Measurements from ENCODE around the gene LINGO4. TPM values are rescaled to one million over a fixed set of nuclear protein-coding genes. Genes with fewer than 3 reads are reported as not detected.
"Not testable (repeated sequence)": the region's sequence is repeated elsewhere in the genome, so short reads cannot be mapped to it uniquely, and the experiment has no call there.

Gene LINGO4
- total RNA-seq, 2 donors from 2014 or later: 0.72 TPM; not detected in 1

- no peaks in the 10 kb centered on the region for H3K36me3 Mint-ChIP-seq
- DNase-seq (ENCODE audit: low spot score in 2 of 2) (no peak), ATAC-seq (no peak)
- no peaks in the 10 kb centered on the region for H3K9me3 Mint-ChIP-seq
- no peak overlapping the region for H3K27ac Mint-ChIP-seq
Observed at GRCh38 chr1:151807131-151807530, 1.9 kb upstream of the LINGO4 start.

- H3K9me3 Mint-ChIP-seq: no peaks in the 10 kb centered on the region
- ATAC-seq: no peak
- no peak overlapping the region for H3K27ac Mint-ChIP-seq
- H3K36me3 Mint-ChIP-seq: no peaks in the 10 kb centered on the region
- DNase-seq (ENCODE audit: low spot score in 2 of 2): no peak
Observed at GRCh38 chr1:151806170-151806569, 951 bp upstream of the LINGO4 start.

- peak overlapping the region in 1 of 2 donors; percentile 49 for H3K27ac Mint-ChIP-seq
- DNase-seq (ENCODE audit: low spot score in 2 of 2) (no peak), ATAC-seq (no peak)
- no peaks in the 10 kb centered on the region for H3K9me3 Mint-ChIP-seq
- no peaks in the 10 kb centered on the region for H3K36me3 Mint-ChIP-seq
Observed at GRCh38 chr1:151803915-151804314, 1.3 kb downstream of the LINGO4 start.

- Mint-ChIP-seq H3K9me3 (no peaks in the 10 kb centered on the region), H3K36me3 (no peaks in the 10 kb centered on the region), H3K27ac (peak overlapping the region; percentile 23 to 49)
- ATAC-seq (no peak), DNase-seq (ENCODE audit: low spot score in 2 of 2) (no peak)
Observed at GRCh38 chr1:151803164-151803563, 2.1 kb downstream of the LINGO4 start.

GRCh38 chr1:151802372-151802771 lies 2.8 kb downstream of the LINGO4 start:
- no peak for ATAC-seq
- no peak overlapping the region for H3K27ac Mint-ChIP-seq
- H3K36me3 Mint-ChIP-seq: no peaks in the 10 kb centered on the region
- no peak for DNase-seq (ENCODE audit: low spot score in 2 of 2)
- H3K9me3 Mint-ChIP-seq: no peaks in the 10 kb centered on the region

GRCh38 chr1:151801846-151802245 lies 3.4 kb downstream of the LINGO4 start:
- DNase-seq (ENCODE audit: low spot score in 2 of 2) (no peak), ATAC-seq (no peak)
- H3K27ac Mint-ChIP-seq: no peak overlapping the region

GRCh38 chr1:151801310-151801820 lies 3.9 kb downstream of the LINGO4 start:
- Mint-ChIP-seq H3K36me3 (no peaks in the 10 kb centered on the region), H3K9me3 (no peaks in the 10 kb centered on the region), H3K27ac (no peak overlapping the region)
- DNase-seq (ENCODE audit: low spot score in 2 of 2) (no peak), ATAC-seq (no peak)

More at GRCh38 chr1:151801846-151802245, 3.4 kb downstream of the LINGO4 start:
- Mint-ChIP-seq H3K9me3 (no peaks in the 10 kb centered on the region), H3K36me3 (no peaks in the 10 kb centered on the region)

GRCh38 chr1:151800830-151801229 lies 4.4 kb downstream of the LINGO4 start:
- H3K27ac Mint-ChIP-seq: no peak overlapping the region
- H3K9me3 Mint-ChIP-seq: no peaks in the 10 kb centered on the region
- no peak for DNase-seq (ENCODE audit: low spot score in 2 of 2)
- no peaks in the 10 kb centered on the region for H3K36me3 Mint-ChIP-seq
- no peak for ATAC-seq

GRCh38 chr1:151799179-151800022 lies 5.8 kb downstream of the LINGO4 start:
- DNase-seq (ENCODE audit: low spot score in 2 of 2): no peak
- no peak for ATAC-seq
- no peaks in the 10 kb centered on the region for H3K36me3 Mint-ChIP-seq
- no peak overlapping the region for H3K27ac Mint-ChIP-seq
- H3K9me3 Mint-ChIP-seq: no peaks in the 10 kb centered on the region

GRCh38 chr1:151798571-151798970 lies 6.6 kb downstream of the LINGO4 start:
- Mint-ChIP-seq H3K36me3 (no peaks in the 10 kb centered on the region), H3K27ac (no peak overlapping the region), H3K9me3 (no peaks in the 10 kb centered on the region)
- ATAC-seq: no peak
- DNase-seq (ENCODE audit: low spot score in 2 of 2): no peak

- Mint-ChIP-seq H3K27ac (peak overlapping the region; percentile 89 to 98), H3K36me3 (peaks cover 6 to 7% of the 10 kb centered on the region in 2 donors), H3K9me3 (no peaks in the 10 kb centered on the region)
- ATAC-seq (peak in 1 of 2 donors; percentile 4), DNase-seq (ENCODE audit: low spot score in 2 of 2) (peak in 1 of 2 donors; percentile 22)
Observed at GRCh38 chr1:151790940-151791651, 14.1 kb downstream of the LINGO4 start.

GRCh38 chr1:151790071-151790939 lies 14.9 kb downstream of the LINGO4 start, which contains the start of gene TDRKH:
TSS of gene TDRKH (minus strand) at chr1:151790500. CDS start at chr1:151783022, 7,478 bp downstream.
- no peaks in the 10 kb centered on the region for H3K9me3 Mint-ChIP-seq
- peak; percentile 97 to 98 for ATAC-seq
- DNase-seq (ENCODE audit: low spot score in 2 of 2): peak; percentile 96 to 99
- peak within 1 kb of the TSS; percentile 89 to 98 for H3K27ac Mint-ChIP-seq
- peaks cover 6 to 7% of the 10 kb centered on the region in 2 donors for H3K36me3 Mint-ChIP-seq

GRCh38 chr1:151787689-151788088 lies 17.5 kb downstream of the LINGO4 start:
- ATAC-seq: no peak
- Mint-ChIP-seq H3K27ac (no peak overlapping the region), H3K36me3 (peaks cover 6 to 7% of the 10 kb centered on the region in 2 donors), H3K9me3 (no peaks in the 10 kb centered on the region)
- DNase-seq (ENCODE audit: low spot score in 2 of 2): no peak

GRCh38 chr1:151783796-151784195 lies 21.4 kb downstream of the LINGO4 start:
- H3K36me3 Mint-ChIP-seq: peaks cover 5% of the 10 kb centered on the region in 2 donors
- H3K27ac Mint-ChIP-seq: no peak overlapping the region
- ATAC-seq: no peak
- no peak for DNase-seq (ENCODE audit: low spot score in 2 of 2)
- no peaks in the 10 kb centered on the region for H3K9me3 Mint-ChIP-seq

GRCh38 chr1:151782741-151783140 lies 22.5 kb downstream of the LINGO4 start:
- Mint-ChIP-seq H3K36me3 (peaks cover 9 to 10% of the 10 kb centered on the region in 2 donors), H3K9me3 (no peaks in the 10 kb centered on the region), H3K27ac (no peak overlapping the region)
- ATAC-seq (no peak), DNase-seq (ENCODE audit: low spot score in 2 of 2) (no peak)

- not testable (repeated sequence) for ATAC-seq; H3K36me3 Mint-ChIP-seq; H3K9me3 Mint-ChIP-seq; H3K27ac Mint-ChIP-seq; DNase-seq (ENCODE audit: low spot score in 2 of 2)
Observed at GRCh38 chr1:151782026-151782425, 23.2 kb downstream of the LINGO4 start.

All from activated naive CD4-positive, alpha-beta T cell treated with anti-CD3 and anti-CD28 coated beads, Interleukin-2, amount 50 U/mL, for 72 hours (primary cell).